ENCODE data around the gene NMT2. TPM values are rescaled to one million over a fixed set of nuclear protein-coding genes. Genes with fewer than 3 reads are reported as not detected.

The NMT2 gene
- total and polyA plus RNA-seq, 2 experiments from 2014 or later = 11.7 to 16.8 TPM

GRCh38 chr10:15200626-15201025, 32.1 kb upstream of the NMT2 start:
- Histone ChIP-seq H3K27ac (ENCODE audit: low read depth) (no peak overlapping the region), H3K4me2 (no peak overlapping the region), H3K4me3 (no peak overlapping the region), H2AFZ (no peak overlapping the region), H4K20me1 (replicated peaks; ENCODE audit: insufficient read depth) (no peaks in the 10 kb centered on the region), H3F3A (replicated peaks; ENCODE audit: low read depth) (no peaks in the 10 kb centered on the region), H3K27me3 (ENCODE audit: insufficient read depth) (no peaks in the 10 kb centered on the region), H3K4me1 (ENCODE audit: insufficient read depth) (peaks cover 16% of the 10 kb centered on the region), H3K36me3 (ENCODE audit: insufficient read depth) (no peaks in the 10 kb centered on the region), H3K79me2 (replicated peaks; ENCODE audit: insufficient read depth) (no peaks in the 10 kb centered on the region), H3K9me2 (ENCODE audit: insufficient read depth) (no peaks in the 10 kb centered on the region; the same call in 1 of the 2 replicates)
- Mint-ChIP-seq H3K4me1 (peaks cover 15% of the 10 kb centered on the region), H3K27ac (no peak overlapping the region), H3K36me3 (ENCODE audit: low read depth) (no peaks in the 10 kb centered on the region), H3K9me3 (no peaks in the 10 kb centered on the region), H3K27me3 (ENCODE audit: insufficient read depth, low read depth, poor library complexity) (peaks cover 4% of the 10 kb centered on the region), H3K4me3 (no peak overlapping the region)
- peak; percentile 57 for ATAC-seq
- DNase-seq (ENCODE audit: low spot score) = peak; percentile 79
- TF ChIP-seq POLR2AphosphoS5 (IDR thresholded peaks at IDR 0.05; ENCODE audit: low read depth) (no peak), ZNF462 (CRISPR knock-in tag; IDR thresholded peaks at IDR 0.05) (no peak), EZH2phosphoT487 (IDR thresholded peaks at IDR 0.05; ENCODE audit: unreplicated experiment) (no peak), NANOG (IDR thresholded peaks at IDR 0.05; ENCODE audit: borderline replicate concordance) (no peak), REST (IDR thresholded peaks at IDR 0.05; ENCODE audit: unreplicated experiment) (no peak), ETS1 (IDR thresholded peaks at IDR 0.05) (no peak), CTCF (conservative IDR thresholded peaks at IDR 0.05; ENCODE audit: low read depth in 2 of 2) (no peak), CREB1 (CRISPR knock-in tag; IDR thresholded peaks at IDR 0.05; ENCODE audit: low read depth) (no peak), EZH2 (IDR thresholded peaks at IDR 0.05; ENCODE audit: low read depth, unreplicated experiment) (no peak), ZNF331 (CRISPR knock-in tag; IDR thresholded peaks at IDR 0.05; ENCODE audit: low read depth) (no peak), JUNB (IDR thresholded peaks at IDR 0.05; ENCODE audit: unreplicated experiment) (no peak), ZNF114 (CRISPR knock-in tag; IDR thresholded peaks at IDR 0.05) (no peak), STAT1 (IDR thresholded peaks at IDR 0.05; ENCODE audit: unreplicated experiment) (no peak)
